ENCODE measurements around the gene TSPO2. TPM values are rescaled to one million over a fixed set of nuclear protein-coding genes. Genes with fewer than 3 reads are reported as not detected.

TSPO2 gene
- total and polyA plus RNA-seq, 9 of the 15 experiments (the other 6 are each of a cell fraction or from before 2014, with no cell fraction given), result not detected

GRCh38 chr6:41071923-41072835, 29.9 kb downstream of the TSPO2 start, which contains the start of gene OARD1 (continued):
- TF ChIP-seq ZNF311 (CRISPR knock-in tag; IDR thresholded peaks at IDR 0.05) (no peak), TAF7 (tag; IDR thresholded peaks at IDR 0.05) (no peak), CEBPB (tag; IDR thresholded peaks at IDR 0.05) (no peak), PHB (CRISPR knock-in tag; IDR thresholded peaks at IDR 0.05) (no peak), ZNF134 (CRISPR knock-in tag; conservative IDR thresholded peaks at IDR 0.05) (no peak), MNT (conservative IDR thresholded peaks at IDR 0.05) (peak; percentile 70 to 79; a peak in 3 of 4 replicates), IFI16 (CRISPR knock-in tag; IDR thresholded peaks at IDR 0.05) (no peak), KLF16 (IDR thresholded peaks at IDR 0.05) (0 out of 2 replicates have a peak, but pooled peaks have one; percentile 4), GATAD2B (IDR thresholded peaks at IDR 0.05; ENCODE audit: borderline replicate concordance) (no peak), ZFP30 (CRISPR knock-in tag; IDR thresholded peaks at IDR 0.05; ENCODE audit: borderline replicate concordance) (no peak), ZC3H11A (IDR thresholded peaks at IDR 0.05; ENCODE audit: low read depth, low read length) (no peak), HDAC1 (IDR thresholded peaks at IDR 0.05) (peak in 1 of 2 experiments; percentile 67; a peak in 2 of 4 replicates), ELK3 (CRISPR knock-in tag; IDR thresholded peaks at IDR 0.05) (no peak), AFF1 (IDR thresholded peaks at IDR 0.05; ENCODE audit: low read depth in 1 of 2, partially characterized antibody in 2 of 2) (peak; percentile 36 to 68), SMARCE1 (IDR thresholded peaks at IDR 0.05) (no peak), MIER1 (IDR thresholded peaks at IDR 0.05; ENCODE audit: low read depth) (no peak), BRF2 (IDR thresholded peaks at IDR 0.05; ENCODE audit: borderline replicate concordance, insufficient read depth, insufficient read length) (no peak), ZNF75A (CRISPR knock-in tag; IDR thresholded peaks at IDR 0.05) (no peak)

Data from K562 (cell line).